Brain pericyte (primary cell): ENCODE results near the gene ASTN2.

ENCODE experiments used
- DNase-seq: peaks from one replicate; pipeline ENCODE4 v3.0.0-alpha.2; 2012; ENCODE audit warnings: low read depth, low spot score

The ASTN2 gene

GRCh38 chr9:117018966-117019617 lies 395.8 kb downstream of the ASTN2 start:
- DNase-seq = no peak

- DNase-seq = no peak
Measured at GRCh38 chr9:117017414-117017985, 397.4 kb downstream of the ASTN2 start.

- no peak for DNase-seq
Measured at GRCh38 chr9:117014061-117014460, 400.8 kb downstream of the ASTN2 start.

- DNase-seq = no peak
Measured at GRCh38 chr9:117013440-117013995, 401.3 kb downstream of the ASTN2 start.

- DNase-seq = no peak
Measured at GRCh38 chr9:117010061-117010460, 404.8 kb downstream of the ASTN2 start.

GRCh38 chr9:117008876-117009275 lies 406.0 kb downstream of the ASTN2 start:
- no peak for DNase-seq

- no peak for DNase-seq
Measured at GRCh38 chr9:117008461-117008860, 406.4 kb downstream of the ASTN2 start.

GRCh38 chr9:117002686-117003085 lies 412.2 kb downstream of the ASTN2 start:
- DNase-seq = no peak

- DNase-seq = no peak
Measured at GRCh38 chr9:117000834-117001233, 414.0 kb downstream of the ASTN2 start.

GRCh38 chr9:117000196-117000723 lies 414.6 kb downstream of the ASTN2 start:
- no peak for DNase-seq

GRCh38 chr9:116998305-116998704 lies 416.6 kb downstream of the ASTN2 start:
- no peak for DNase-seq

GRCh38 chr9:116992865-116993264 lies 422.0 kb downstream of the ASTN2 start:
- DNase-seq = no peak

GRCh38 chr9:116991051-116991450 lies 423.8 kb downstream of the ASTN2 start:
- DNase-seq = no peak

GRCh38 chr9:116990592-116990991 lies 424.3 kb downstream of the ASTN2 start:
- no peak for DNase-seq

GRCh38 chr9:116987721-116988485 lies 427.0 kb downstream of the ASTN2 start:
- no peak for DNase-seq

GRCh38 chr9:116986015-116986414 lies 428.8 kb downstream of the ASTN2 start:
- DNase-seq = no peak

GRCh38 chr9:116985596-116985995 lies 429.3 kb downstream of the ASTN2 start:
- DNase-seq = no peak

GRCh38 chr9:116984111-116984510 lies 430.7 kb downstream of the ASTN2 start:
- DNase-seq = no peak

GRCh38 chr9:116980582-116981120 lies 434.2 kb downstream of the ASTN2 start:
- DNase-seq = no peak

- no peak for DNase-seq
Measured at GRCh38 chr9:116979456-116979855, 435.4 kb downstream of the ASTN2 start.

- DNase-seq = no peak
Measured at GRCh38 chr9:116978155-116978554, 436.7 kb downstream of the ASTN2 start.

GRCh38 chr9:116975126-116975525 lies 439.7 kb downstream of the ASTN2 start:
- no peak for DNase-seq
